22Rv1 (cell line): ENCODE measurements around the gene VPS9D1.

Experiments
- ZFX ChIP-seq: fragments of 450-650 bp; IDR thresholded peaks from 2 replicates; pipeline ENCODE4 v1.6.1; 2017; ENCODE audit warnings: antibody characterized with exemption, borderline replicate concordance
- TF ChIP-seq, protein P1 (sequence below): fragments of 450-650 bp; IDR thresholded peaks from 2 replicates; pipeline ENCODE4 v1.5.1; 2017; ENCODE audit warnings: mild to moderate bottlenecking

DNA sequence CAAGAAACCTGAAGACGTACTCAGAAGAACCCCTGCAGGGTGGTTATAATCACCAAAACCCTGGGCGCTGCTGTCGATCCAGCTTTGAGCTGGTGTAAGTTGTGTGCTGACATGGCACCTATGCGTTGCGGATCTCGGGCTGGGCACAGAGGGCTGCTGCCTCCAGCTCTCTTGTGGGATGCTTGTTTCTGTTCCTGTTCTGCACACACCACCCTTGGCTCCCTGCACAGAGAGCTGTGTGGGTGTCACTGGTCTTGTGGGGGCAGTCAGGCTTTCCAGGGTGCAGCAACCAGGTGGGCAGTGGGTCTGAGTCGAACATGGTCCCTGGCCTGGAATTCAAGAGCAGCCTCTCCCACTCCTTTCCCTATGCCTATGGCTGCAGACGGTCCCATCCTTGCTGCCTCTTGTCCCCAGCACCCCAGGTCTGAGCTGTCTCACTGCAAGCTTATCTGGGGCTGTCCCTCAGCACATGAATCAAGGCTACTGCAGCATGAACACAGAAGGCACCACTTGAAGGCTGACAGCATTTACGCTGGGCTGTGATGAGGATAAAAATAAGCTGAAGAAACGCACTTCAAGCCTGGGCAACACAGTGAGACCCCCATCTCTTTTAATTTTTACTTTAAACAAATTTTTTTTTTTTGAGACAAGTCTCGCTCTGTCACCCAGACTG lies 20.8 kb upstream of the VPS9D1 start:
- TF ChIP-seq, protein P1, sequence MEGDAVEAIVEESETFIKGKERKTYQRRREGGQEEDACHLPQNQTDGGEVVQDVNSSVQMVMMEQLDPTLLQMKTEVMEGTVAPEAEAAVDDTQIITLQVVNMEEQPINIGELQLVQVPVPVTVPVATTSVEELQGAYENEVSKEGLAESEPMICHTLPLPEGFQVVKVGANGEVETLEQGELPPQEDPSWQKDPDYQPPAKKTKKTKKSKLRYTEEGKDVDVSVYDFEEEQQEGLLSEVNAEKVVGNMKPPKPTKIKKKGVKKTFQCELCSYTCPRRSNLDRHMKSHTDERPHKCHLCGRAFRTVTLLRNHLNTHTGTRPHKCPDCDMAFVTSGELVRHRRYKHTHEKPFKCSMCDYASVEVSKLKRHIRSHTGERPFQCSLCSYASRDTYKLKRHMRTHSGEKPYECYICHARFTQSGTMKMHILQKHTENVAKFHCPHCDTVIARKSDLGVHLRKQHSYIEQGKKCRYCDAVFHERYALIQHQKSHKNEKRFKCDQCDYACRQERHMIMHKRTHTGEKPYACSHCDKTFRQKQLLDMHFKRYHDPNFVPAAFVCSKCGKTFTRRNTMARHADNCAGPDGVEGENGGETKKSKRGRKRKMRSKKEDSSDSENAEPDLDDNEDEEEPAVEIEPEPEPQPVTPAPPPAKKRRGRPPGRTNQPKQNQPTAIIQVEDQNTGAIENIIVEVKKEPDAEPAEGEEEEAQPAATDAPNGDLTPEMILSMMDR = no peak
- no peak for TF ChIP-seq ZFX
